WTC11 (cell line): ENCODE measurements around the gene ZFP69. TPM values are rescaled to one million over a fixed set of nuclear protein-coding genes. Genes with fewer than 3 reads are reported as not detected.

ENCODE experiments used
- ATAC-seq: fragments of 200-7000 bp; cut with Tn5 transposase; 2 replicates; pipeline ENCODE4 v1.10.0; 2021; ENCODE audit warnings: mild to moderate bottlenecking, moderate library complexity
- CTCF ChIA-PET: fragments of 300-600 bp; sonication (Branson Sonifier 250); formaldehyde crosslinking; loops from one replicate; lab custom pipeline; 2021; ENCODE audit warnings: antibody characterized with exemption; lab: Charles Lee
- POLR2A ChIA-PET: fragments of 350-600 bp; sonication (Branson Sonifier 250); formaldehyde crosslinking; loops from one replicate; lab custom pipeline; 2021; ENCODE audit warnings: antibody characterized with exemption; lab: Charles Lee
- DNase-seq: peaks from one replicate; pipeline ENCODE4 v3.0.0; 2021; ENCODE audit warnings: low spot score
- H3K27ac Mint-ChIP-seq: 2 replicates; pipeline ENCODE4 v1.8.0; 2021; ENCODE audit warnings: mixed read lengths
- H3K27me3 Mint-ChIP-seq: 2 replicates; pipeline ENCODE4 v1.8.0; 2021; ENCODE audit warnings: low read depth, mild to moderate bottlenecking, moderate library complexity, mixed read lengths
- H3K36me3 Mint-ChIP-seq: 2 replicates; pipeline ENCODE4 v1.8.0; 2021; ENCODE audit warnings: mixed read lengths
- H3K4me1 Mint-ChIP-seq: 2 replicates; pipeline ENCODE4 v1.8.0; 2022; ENCODE audit warnings: mixed read lengths
- H3K4me3 Mint-ChIP-seq: 2 replicates; pipeline ENCODE4 v1.8.0; 2021; ENCODE audit warnings: mild to moderate bottlenecking, moderate library complexity, mixed read lengths
- H3K9me3 Mint-ChIP-seq: 2 replicates; pipeline ENCODE4 v1.8.0; 2021; ENCODE audit warnings: mixed read lengths
- AFF4 ChIP-seq: sonication (generic); formaldehyde crosslinking; IDR thresholded peaks from 2 replicates; pipeline ENCODE4 v1.8.1; 2023; ENCODE audit warnings: mild to moderate bottlenecking, missing genetic modification reagents, borderline replicate concordance
- ATF1 ChIP-seq: sonication (generic); formaldehyde crosslinking; IDR thresholded peaks from 2 replicates; pipeline ENCODE4 v1.8.1; 2023; ENCODE audit warnings: mild to moderate bottlenecking, moderate library complexity, missing genetic modification reagents
- ETV6 ChIP-seq: sonication (generic); formaldehyde crosslinking; IDR thresholded peaks from 2 replicates; pipeline ENCODE4 v1.8.1; 2022; ENCODE audit warnings: mild to moderate bottlenecking, missing genetic modification reagents
- FOXJ3 ChIP-seq: sonication (generic); formaldehyde crosslinking; IDR thresholded peaks from 2 replicates; pipeline ENCODE4 v1.9.0; 2021; ENCODE audit warnings: missing genetic modification reagents, mild to moderate bottlenecking, borderline replicate concordance
- HMGXB4 ChIP-seq: sonication (generic); formaldehyde crosslinking; IDR thresholded peaks from 2 replicates; pipeline ENCODE4 v1.8.1; 2023; ENCODE audit warnings: mild to moderate bottlenecking, moderate library complexity, missing genetic modification reagents
- JAZF1 ChIP-seq: fragments of 250-450 bp; sonication (Bioruptor Pico); IDR thresholded peaks from 2 replicates; pipeline ENCODE4 v1.9.0; 2021; ENCODE audit warnings: moderate library complexity, mild to moderate bottlenecking, inconsistent platforms
- JUN ChIP-seq: sonication (generic); formaldehyde crosslinking; IDR thresholded peaks from 2 replicates; pipeline ENCODE4 v1.8.0; 2023; ENCODE audit warnings: mild to moderate bottlenecking, missing genetic modification reagents
- MAX ChIP-seq: sonication (generic); formaldehyde crosslinking; IDR thresholded peaks from 2 replicates; pipeline ENCODE4 v1.8.0; 2022; ENCODE audit warnings: mild to moderate bottlenecking, missing genetic modification reagents
- MYBL2 ChIP-seq: sonication (generic); formaldehyde crosslinking; IDR thresholded peaks from 2 replicates; pipeline ENCODE4 v1.8.1; 2023; ENCODE audit warnings: mild to moderate bottlenecking, moderate library complexity, missing genetic modification reagents
- NFYB ChIP-seq: sonication (generic); formaldehyde crosslinking; conservative IDR thresholded peaks from 2 replicates; pipeline ENCODE4 v1.8.0; 2022; ENCODE audit warnings: low read depth, missing genetic modification reagents
- NR1H2 ChIP-seq: sonication (generic); formaldehyde crosslinking; IDR thresholded peaks from 2 replicates; pipeline ENCODE4 v1.9.0; 2021; ENCODE audit warnings: mild to moderate bottlenecking, moderate library complexity, missing genetic modification reagents
- NR3C1 ChIP-seq: sonication (generic); formaldehyde crosslinking; conservative IDR thresholded peaks from 2 replicates; pipeline ENCODE4 v1.8.1; 2023; ENCODE audit warnings: low read depth, mild to moderate bottlenecking, missing genetic modification reagents
- SOX15 ChIP-seq: fragments of 250-450 bp; sonication (Bioruptor Pico); IDR thresholded peaks from 2 replicates; pipeline ENCODE4 v1.9.0; 2021; ENCODE audit warnings: mild to moderate bottlenecking
- SP1 ChIP-seq: sonication (generic); formaldehyde crosslinking; conservative IDR thresholded peaks from 2 replicates; pipeline ENCODE4 v1.8.1; 2022; ENCODE audit warnings: missing genetic modification reagents
- ZNF232 ChIP-seq: sonication (generic); formaldehyde crosslinking; IDR thresholded peaks from 2 replicates; pipeline ENCODE4 v1.8.0; 2022; ENCODE audit warnings: mild to moderate bottlenecking, missing genetic modification reagents
- ZNF281 ChIP-seq: sonication (generic); formaldehyde crosslinking; IDR thresholded peaks from 2 replicates; pipeline ENCODE4 v1.8.0; 2023; ENCODE audit warnings: mild to moderate bottlenecking, missing genetic modification reagents
- ZNF396 ChIP-seq: fragments of 250-450 bp; sonication (Bioruptor Pico); IDR thresholded peaks from 2 replicates; pipeline ENCODE4 v1.8.0; 2021; ENCODE audit warnings: mild to moderate bottlenecking, moderate library complexity, borderline replicate concordance
- ZNF512 ChIP-seq: sonication (generic); formaldehyde crosslinking; IDR thresholded peaks from 2 replicates; pipeline ENCODE4 v1.8.1; 2022; ENCODE audit warnings: missing genetic modification reagents, borderline replicate concordance
- total RNA-seq: library from RNA; stranded (reverse); gene quantifications from 3 replicates; pipeline ENCODE4 v1.2.3, GENCODE V29; 2021
- TF ChIP-seq, protein P1 (sequence below): fragments of 250-450 bp; sonication (Bioruptor Pico); IDR thresholded peaks from 2 replicates; pipeline ENCODE4 v1.9.0; 2021; ENCODE audit warnings: mild to moderate bottlenecking
- TF ChIP-seq, protein P2 (sequence below): sonication (generic); formaldehyde crosslinking; IDR thresholded peaks from 2 replicates; pipeline ENCODE4 v1.8.1; 2022; ENCODE audit warnings: mild to moderate bottlenecking, missing genetic modification reagents, moderate library complexity, borderline replicate concordance
- TF ChIP-seq, protein P3 (sequence below): fragments of 250-450 bp; sonication (Bioruptor Pico); IDR thresholded peaks from 2 replicates; pipeline ENCODE4 v1.9.0; 2021; ENCODE audit warnings: moderate library complexity, mild to moderate bottlenecking, inconsistent platforms, borderline replicate concordance

Gene ZFP69
- total RNA-seq, 1 experiment from 2014 or later = 3.2 TPM

- TF ChIP-seq, protein P1, sequence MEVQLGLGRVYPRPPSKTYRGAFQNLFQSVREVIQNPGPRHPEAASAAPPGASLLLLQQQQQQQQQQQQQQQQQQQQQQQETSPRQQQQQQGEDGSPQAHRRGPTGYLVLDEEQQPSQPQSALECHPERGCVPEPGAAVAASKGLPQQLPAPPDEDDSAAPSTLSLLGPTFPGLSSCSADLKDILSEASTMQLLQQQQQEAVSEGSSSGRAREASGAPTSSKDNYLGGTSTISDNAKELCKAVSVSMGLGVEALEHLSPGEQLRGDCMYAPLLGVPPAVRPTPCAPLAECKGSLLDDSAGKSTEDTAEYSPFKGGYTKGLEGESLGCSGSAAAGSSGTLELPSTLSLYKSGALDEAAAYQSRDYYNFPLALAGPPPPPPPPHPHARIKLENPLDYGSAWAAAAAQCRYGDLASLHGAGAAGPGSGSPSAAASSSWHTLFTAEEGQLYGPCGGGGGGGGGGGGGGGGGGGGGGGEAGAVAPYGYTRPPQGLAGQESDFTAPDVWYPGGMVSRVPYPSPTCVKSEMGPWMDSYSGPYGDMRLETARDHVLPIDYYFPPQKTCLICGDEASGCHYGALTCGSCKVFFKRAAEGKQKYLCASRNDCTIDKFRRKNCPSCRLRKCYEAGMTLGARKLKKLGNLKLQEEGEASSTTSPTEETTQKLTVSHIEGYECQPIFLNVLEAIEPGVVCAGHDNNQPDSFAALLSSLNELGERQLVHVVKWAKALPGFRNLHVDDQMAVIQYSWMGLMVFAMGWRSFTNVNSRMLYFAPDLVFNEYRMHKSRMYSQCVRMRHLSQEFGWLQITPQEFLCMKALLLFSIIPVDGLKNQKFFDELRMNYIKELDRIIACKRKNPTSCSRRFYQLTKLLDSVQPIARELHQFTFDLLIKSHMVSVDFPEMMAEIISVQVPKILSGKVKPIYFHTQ (CRISPR knock-in tag) = no peak
- no peak for TF ChIP-seq ZNF232
- TF ChIP-seq, protein P2, sequence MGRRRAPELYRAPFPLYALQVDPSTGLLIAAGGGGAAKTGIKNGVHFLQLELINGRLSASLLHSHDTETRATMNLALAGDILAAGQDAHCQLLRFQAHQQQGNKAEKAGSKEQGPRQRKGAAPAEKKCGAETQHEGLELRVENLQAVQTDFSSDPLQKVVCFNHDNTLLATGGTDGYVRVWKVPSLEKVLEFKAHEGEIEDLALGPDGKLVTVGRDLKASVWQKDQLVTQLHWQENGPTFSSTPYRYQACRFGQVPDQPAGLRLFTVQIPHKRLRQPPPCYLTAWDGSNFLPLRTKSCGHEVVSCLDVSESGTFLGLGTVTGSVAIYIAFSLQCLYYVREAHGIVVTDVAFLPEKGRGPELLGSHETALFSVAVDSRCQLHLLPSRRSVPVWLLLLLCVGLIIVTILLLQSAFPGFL (CRISPR knock-in tag) = no peak
- no peak for TF ChIP-seq ZNF512 (CRISPR knock-in tag)
- TF ChIP-seq MAX = peak; percentile 52
- no peak for TF ChIP-seq NFYB (CRISPR knock-in tag)
- TF ChIP-seq, protein P3, sequence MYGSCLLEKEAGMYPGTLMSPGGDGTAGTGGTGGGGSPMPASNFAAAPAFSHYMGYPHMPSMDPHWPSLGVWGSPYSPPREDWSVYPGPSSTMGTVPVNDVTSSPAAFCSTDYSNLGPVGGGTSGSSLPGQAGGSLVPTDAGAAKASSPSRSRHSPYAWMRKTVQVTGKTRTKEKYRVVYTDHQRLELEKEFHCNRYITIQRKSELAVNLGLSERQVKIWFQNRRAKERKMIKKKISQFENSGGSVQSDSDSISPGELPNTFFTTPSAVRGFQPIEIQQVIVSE (CRISPR knock-in tag) = no peak
- TF ChIP-seq ZNF396 (CRISPR knock-in tag) = no peak
- TF ChIP-seq JUN (CRISPR knock-in tag) = peak; percentile 75; the same call in 1 of the 2 replicates
- no peak for TF ChIP-seq ATF1
- TF ChIP-seq FOXJ3 = no peak
Observed at GRCh38 chr1:40476924-40477677, at the start of gene ZFP69 (continued).

DNA sequence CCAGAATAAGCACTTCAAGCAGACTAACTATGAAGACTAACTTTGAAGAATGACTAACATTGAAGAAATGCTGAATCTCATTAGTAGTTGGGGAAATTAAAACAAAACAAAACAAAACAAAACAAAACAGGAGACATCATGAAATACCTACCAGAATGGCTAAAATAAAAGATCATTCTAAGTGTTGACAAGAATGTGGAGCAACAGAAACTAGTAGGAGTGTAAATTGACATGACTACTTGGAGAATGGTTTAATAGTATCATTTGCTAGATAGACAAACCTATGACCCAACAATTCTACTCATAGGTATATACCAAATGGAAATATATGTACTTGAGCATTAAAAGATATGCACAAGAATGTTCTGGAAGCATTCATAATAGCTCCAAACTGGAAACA lies 45.7 kb upstream of the ZFP69 start:
- no peak overlapping the region for H3K27ac Mint-ChIP-seq
- DNase-seq = no peak
- H3K4me3 Mint-ChIP-seq = no peak overlapping the region
- peaks cover 4% of the 10 kb centered on the region; the same call in 1 of the 2 replicates for H3K27me3 Mint-ChIP-seq
- ChIA-PET CTCF (no interaction called here), POLR2A (no interaction called here)
- no peak for ATAC-seq
- no peaks in the 10 kb centered on the region for H3K4me1 Mint-ChIP-seq
- no peaks in the 10 kb centered on the region for H3K9me3 Mint-ChIP-seq
- H3K36me3 Mint-ChIP-seq = no peaks in the 10 kb centered on the region
- TF ChIP-seq NR1H2 (CRISPR knock-in tag) (no peak), MYBL2 (CRISPR knock-in tag) (no peak), SP1 (CRISPR knock-in tag) (no peak), SOX15 (CRISPR knock-in tag) (no peak), AFF4 (CRISPR knock-in tag) (no peak), HMGXB4 (CRISPR knock-in tag) (no peak), ATF1 (no peak), NR3C1 (CRISPR knock-in tag) (no peak), ETV6 (no peak), ZNF281 (no peak), JAZF1 (CRISPR knock-in tag) (no peak)
